ENCODE results near the gene ANKRD17. TPM values are rescaled to one million over a fixed set of nuclear protein-coding genes. Genes with fewer than 3 reads are reported as not detected.

Gene ANKRD17
- total and polyA plus RNA-seq, 9 of the 15 experiments (the other 6 are each of a cell fraction or from before 2014, with no cell fraction given), result 25.5 to 86.9 (median 52.2) TPM

DNA sequence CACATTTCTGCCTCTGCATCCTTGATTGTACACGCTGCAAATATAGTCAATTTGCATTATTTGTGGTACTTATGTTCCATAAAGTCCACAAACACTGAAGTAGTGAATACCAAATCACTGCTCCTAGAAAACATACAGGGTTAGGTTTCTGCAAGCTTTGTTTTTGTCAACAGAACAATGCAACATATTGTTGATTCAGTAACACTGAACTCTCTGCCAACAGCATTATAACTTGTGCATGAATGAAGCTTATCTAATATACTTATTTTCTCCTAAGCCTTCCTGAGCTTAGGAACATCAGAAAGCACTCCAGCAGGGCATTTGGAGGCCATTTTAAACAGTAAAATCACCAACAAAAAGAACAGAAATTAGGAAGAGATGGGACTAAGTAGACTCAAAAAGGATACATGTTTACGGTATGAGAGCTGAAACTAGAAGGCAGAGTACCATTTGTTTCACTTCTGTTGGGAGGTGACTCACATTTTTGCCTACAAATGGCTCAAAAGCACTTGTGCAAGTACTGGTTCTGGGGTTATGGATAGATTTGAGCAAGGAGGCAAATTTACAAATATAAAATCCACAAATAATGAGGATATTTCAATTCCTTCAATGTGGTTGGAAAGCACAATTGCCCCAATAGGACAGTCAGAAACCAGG, 203.2 kb downstream of the ANKRD17 start:
- WGBS (ENCODE audit: insufficient coverage, low coverage, missing lambda C conversion rate), result 100% methylated on average over 2 of the region's 2 CpGs
- Histone ChIP-seq H4K20me1 (replicated peaks; ENCODE audit: control insufficient read depth, insufficient read depth, low read length) (no peaks in the 10 kb centered on the region), H3K27ac (ENCODE audit: extremely low read depth, low read depth, low read length) (no peak overlapping the region), H3K79me2 (ENCODE audit: control insufficient read depth, insufficient read depth, low read length) (no peaks in the 10 kb centered on the region), H3K9me1 (ENCODE audit: control insufficient read depth, insufficient read depth, low read length) (no peaks in the 10 kb centered on the region), H3K4me2 (ENCODE audit: insufficient read depth, low read length) (no peak overlapping the region), H3K9me3 (replicated peaks; ENCODE audit: control insufficient read depth, insufficient read depth, low read depth, low read length) (no peaks in the 10 kb centered on the region), H3K27me3 (ENCODE audit: control insufficient read depth in 2 of 2, insufficient read depth in 2 of 2, low read length in 2 of 2) (no peaks in the 10 kb centered on the region), H3K36me3 (ENCODE audit: control insufficient read depth, insufficient read depth, low read length) (peaks cover 53% of the 10 kb centered on the region), H3K4me3 (no peak overlapping the region), H3K9ac (ENCODE audit: insufficient read depth in 1 of 2, low read depth in 2 of 2, low read length in 2 of 2) (no peak overlapping the region), H3K4me1 (replicated peaks in 1 of 2; ENCODE audit: control insufficient read depth in 2 of 2, insufficient read depth in 2 of 2, low read length in 2 of 2) (no peaks in the 10 kb centered on the region), H2AFZ (ENCODE audit: low read depth, low read length) (no peak overlapping the region)
- ChIA-PET CTCF (ENCODE audit: low intra/inter-chr PET ratio) (no interaction called here), POLR2A (no interaction called here)
- in situ Hi-C loops (cut with MboI), result no loop called here
- no TSS peak for BruUV-seq (replicated peaks)
- no peak for ATAC-seq
- intact Hi-C loops (cut with micrococcal nuclease), result no loop called here
- peak; percentile 11 for FAIRE-seq
- DNase-seq (ENCODE audit: extremely low read depth in 1 of 4, low spot score in 3 of 4), result no peak
- TF ChIP-seq, protein P1, sequence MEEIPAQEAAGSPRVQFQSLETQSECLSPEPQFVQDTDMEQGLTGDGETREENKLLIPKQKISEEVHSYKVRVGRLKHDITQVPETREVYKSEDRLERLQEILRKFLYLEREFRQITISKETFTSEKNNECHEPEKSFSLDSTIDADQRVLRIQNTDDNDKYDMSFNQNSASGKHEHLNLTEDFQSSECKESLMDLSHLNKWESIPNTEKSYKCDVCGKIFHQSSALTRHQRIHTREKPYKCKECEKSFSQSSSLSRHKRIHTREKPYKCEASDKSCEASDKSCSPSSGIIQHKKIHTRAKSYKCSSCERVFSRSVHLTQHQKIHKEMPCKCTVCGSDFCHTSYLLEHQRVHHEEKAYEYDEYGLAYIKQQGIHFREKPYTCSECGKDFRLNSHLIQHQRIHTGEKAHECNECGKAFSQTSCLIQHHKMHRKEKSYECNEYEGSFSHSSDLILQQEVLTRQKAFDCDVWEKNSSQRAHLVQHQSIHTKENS (CRISPR knock-in tag; IDR thresholded peaks at IDR 0.05), result no peak
- no peak for TF ChIP-seq RBBP5 (IDR thresholded peaks at IDR 0.05; ENCODE audit: borderline replicate concordance, insufficient read depth, low read length, poor library complexity, severe bottlenecking)
- no peak for TF ChIP-seq NELFE (IDR thresholded peaks at IDR 0.05; ENCODE audit: insufficient read depth, insufficient read length)
- TF ChIP-seq, protein P2, sequence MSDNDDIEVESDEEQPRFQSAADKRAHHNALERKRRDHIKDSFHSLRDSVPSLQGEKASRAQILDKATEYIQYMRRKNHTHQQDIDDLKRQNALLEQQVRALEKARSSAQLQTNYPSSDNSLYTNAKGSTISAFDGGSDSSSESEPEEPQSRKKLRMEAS (CRISPR knock-in tag; IDR thresholded peaks at IDR 0.05), result no peak
- no peak for TF ChIP-seq NCOR1 (IDR thresholded peaks at IDR 0.05)
